ENCODE results near the gene ST6GAL2.

The ST6GAL2 gene

DNA sequence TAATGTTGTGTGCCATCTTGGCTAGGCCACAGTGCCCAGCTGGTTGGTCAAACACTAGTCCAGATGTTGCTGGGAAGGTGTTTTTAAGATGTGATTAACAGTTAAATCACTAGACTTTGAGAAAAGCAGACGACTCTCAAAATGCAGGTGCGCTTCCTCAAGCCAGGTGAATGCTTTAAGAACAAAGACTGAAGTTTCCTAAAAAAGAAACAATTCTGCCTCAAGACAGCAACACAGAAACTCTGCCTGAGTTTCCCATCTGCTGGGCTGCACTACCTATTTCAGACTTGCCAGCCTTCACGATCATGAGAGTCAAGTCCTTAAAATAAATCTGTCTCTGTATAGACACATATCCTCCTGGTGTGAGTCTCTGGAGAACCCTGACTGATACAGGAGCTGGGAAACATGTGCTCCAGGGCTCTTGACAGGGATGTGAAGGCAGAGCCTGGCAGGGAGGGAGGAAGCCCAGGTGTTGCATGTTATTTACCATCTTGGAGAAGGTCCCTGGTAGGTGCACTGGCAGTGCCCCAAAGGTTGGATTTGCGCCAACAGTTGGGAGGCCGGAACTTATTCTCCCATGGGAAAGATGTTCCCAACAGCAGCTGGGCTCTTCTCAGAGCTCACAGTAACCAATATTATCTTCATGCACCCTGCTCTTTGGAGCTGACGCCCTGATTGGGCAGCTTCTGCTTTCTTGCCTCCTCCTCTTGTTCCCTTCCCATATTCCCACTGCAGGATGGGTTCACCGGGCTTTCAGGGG lies 43.9 kb downstream of the ST6GAL2 start:
- no peak overlapping the region for H3K18ac ChIP-seq (ENCODE audit: low read length)
- no peak overlapping the region for H3K4ac ChIP-seq (ENCODE audit: low read depth, low read length)
- H3K23ac ChIP-seq (ENCODE audit: low read length): no peak overlapping the region
- no peak overlapping the region for H3K4me3 ChIP-seq (ENCODE audit: low read depth, low read length)
- no peaks in the 10 kb centered on the region for H3K79me2 ChIP-seq (ENCODE audit: control insufficient read depth, insufficient read depth, low read length, poor library complexity)
- no peak overlapping the region for H3K4me2 ChIP-seq (ENCODE audit: low read length)
- no peak overlapping the region for H3K14ac ChIP-seq (ENCODE audit: low read length)
- H3K4me1 ChIP-seq (ENCODE audit: control insufficient read depth in 1 of 2, insufficient read depth in 2 of 2, low read length in 2 of 2): no peaks in the 10 kb centered on the region
- no peak overlapping the region for H2AK5ac ChIP-seq (ENCODE audit: low read length)
- no peak overlapping the region for H2BK120ac ChIP-seq (ENCODE audit: insufficient read depth, low read length, poor library complexity)
- H4K91ac ChIP-seq (ENCODE audit: low read depth, low read length): no peak overlapping the region
- H3K27ac ChIP-seq (ENCODE audit: low read depth, low read length): no peak overlapping the region
- no peaks in the 10 kb centered on the region for H3K79me1 ChIP-seq (ENCODE audit: low read length)
- H3K9ac ChIP-seq (ENCODE audit: low read length): no peak overlapping the region
- DNase-seq: no peak
- no peak overlapping the region for H2AFZ ChIP-seq (ENCODE audit: insufficient read depth, low read length, poor library complexity)
- no peaks in the 10 kb centered on the region for H3K27me3 ChIP-seq (ENCODE audit: insufficient read depth, low read length)
- no peak overlapping the region for H2BK5ac ChIP-seq (ENCODE audit: low read depth, low read length, poor library complexity)
- no peak overlapping the region for H4K12ac ChIP-seq (ENCODE audit: low read depth, low read length)
- H2BK12ac ChIP-seq (ENCODE audit: low read length): no peak overlapping the region
- H3K9me3 ChIP-seq (ENCODE audit: insufficient read depth, low read depth, low read length): no peaks in the 10 kb centered on the region
- no peaks in the 10 kb centered on the region for H3K36me3 ChIP-seq (ENCODE audit: control insufficient read depth in 1 of 2, insufficient read depth in 2 of 2, low read length in 2 of 2)
- WGBS (ENCODE audit: extremely low coverage, insufficient coverage, insufficient read length): no CpG with 5 or more reads among the region's 7 CpGs
- no peak overlapping the region for H4K8ac ChIP-seq (ENCODE audit: low read depth, low read length)

DNA sequence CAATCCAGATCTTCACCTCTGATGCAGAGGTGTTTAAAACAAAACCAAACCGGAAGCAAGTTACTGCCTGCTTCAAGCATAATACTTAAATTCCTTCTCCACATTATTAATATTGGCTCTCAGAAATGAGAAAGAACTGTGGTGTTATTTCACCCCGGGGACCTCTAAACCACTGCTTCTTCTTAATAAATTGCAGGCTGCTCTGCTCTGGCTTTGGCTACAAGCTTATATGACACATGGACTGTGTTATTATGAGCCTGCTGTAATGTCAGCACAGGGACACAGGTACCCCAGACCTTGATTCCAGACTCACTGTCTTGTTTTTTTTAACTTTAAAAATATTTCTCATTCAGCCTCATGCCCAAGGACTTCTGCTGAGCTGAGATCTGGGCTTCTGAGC lies 45.1 kb downstream of the ST6GAL2 start:
- no peaks in the 10 kb centered on the region for H3K9me3 ChIP-seq (ENCODE audit: insufficient read depth, low read depth, low read length)
- H3K14ac ChIP-seq (ENCODE audit: low read length): no peak overlapping the region
- H3K27me3 ChIP-seq (ENCODE audit: insufficient read depth, low read length): no peaks in the 10 kb centered on the region
- H2BK12ac ChIP-seq (ENCODE audit: low read length): no peak overlapping the region
- H3K4ac ChIP-seq (ENCODE audit: low read depth, low read length): no peak overlapping the region
- H2AFZ ChIP-seq (ENCODE audit: insufficient read depth, low read length, poor library complexity): no peak overlapping the region
- H3K27ac ChIP-seq (ENCODE audit: low read depth, low read length): no peak overlapping the region
- DNase-seq: no peak
- no peaks in the 10 kb centered on the region for H3K79me2 ChIP-seq (ENCODE audit: control insufficient read depth, insufficient read depth, low read length, poor library complexity)
- H2BK120ac ChIP-seq (ENCODE audit: insufficient read depth, low read length, poor library complexity): no peak overlapping the region
- H3K4me2 ChIP-seq (ENCODE audit: low read length): no peak overlapping the region
- H3K23ac ChIP-seq (ENCODE audit: low read length): no peak overlapping the region
- no peak overlapping the region for H4K12ac ChIP-seq (ENCODE audit: low read depth, low read length)
- no CpG with 5 or more reads among the region's 2 CpGs for WGBS (ENCODE audit: extremely low coverage, insufficient coverage, insufficient read length)
- H2AK5ac ChIP-seq (ENCODE audit: low read length): no peak overlapping the region
- H3K79me1 ChIP-seq (ENCODE audit: low read length): no peaks in the 10 kb centered on the region
- H3K9ac ChIP-seq (ENCODE audit: low read length): no peak overlapping the region
- H4K91ac ChIP-seq (ENCODE audit: low read depth, low read length): no peak overlapping the region
- no peak overlapping the region for H2BK5ac ChIP-seq (ENCODE audit: low read depth, low read length, poor library complexity)
- H3K36me3 ChIP-seq (ENCODE audit: control insufficient read depth in 1 of 2, insufficient read depth in 2 of 2, low read length in 2 of 2): no peaks in the 10 kb centered on the region
- H3K4me1 ChIP-seq (ENCODE audit: control insufficient read depth in 1 of 2, insufficient read depth in 2 of 2, low read length in 2 of 2): no peaks in the 10 kb centered on the region
- H4K8ac ChIP-seq (ENCODE audit: low read depth, low read length): no peak overlapping the region
- H3K4me3 ChIP-seq (ENCODE audit: low read depth, low read length): no peak overlapping the region
- H3K18ac ChIP-seq (ENCODE audit: low read length): no peak overlapping the region

GRCh38 chr2:106839849-106840595 lies 45.9 kb downstream of the ST6GAL2 start:
- Histone ChIP-seq H4K12ac (ENCODE audit: low read depth, low read length) (no peak overlapping the region), H4K8ac (ENCODE audit: low read depth, low read length) (no peak overlapping the region), H3K4me3 (ENCODE audit: low read depth, low read length) (no peak overlapping the region), H2BK12ac (ENCODE audit: low read length) (no peak overlapping the region), H3K36me3 (ENCODE audit: control insufficient read depth in 1 of 2, insufficient read depth in 2 of 2, low read length in 2 of 2) (no peaks in the 10 kb centered on the region), H3K4me2 (ENCODE audit: low read length) (no peak overlapping the region), H3K9me3 (ENCODE audit: insufficient read depth, low read depth, low read length) (no peaks in the 10 kb centered on the region), H2BK120ac (ENCODE audit: insufficient read depth, low read length, poor library complexity) (no peak overlapping the region), H3K27me3 (ENCODE audit: insufficient read depth, low read length) (no peaks in the 10 kb centered on the region), H2AFZ (ENCODE audit: insufficient read depth, low read length, poor library complexity) (no peak overlapping the region), H4K91ac (ENCODE audit: low read depth, low read length) (no peak overlapping the region), H3K23ac (ENCODE audit: low read length) (no peak overlapping the region), H3K4me1 (ENCODE audit: control insufficient read depth in 1 of 2, insufficient read depth in 2 of 2, low read length in 2 of 2) (no peaks in the 10 kb centered on the region), H3K14ac (ENCODE audit: low read length) (no peak overlapping the region), H3K4ac (ENCODE audit: low read depth, low read length) (no peak overlapping the region), H3K18ac (ENCODE audit: low read length) (no peak overlapping the region), H2AK5ac (ENCODE audit: low read length) (no peak overlapping the region), H3K27ac (ENCODE audit: low read depth, low read length) (no peak overlapping the region), H3K9ac (ENCODE audit: low read length) (no peak overlapping the region), H3K79me1 (ENCODE audit: low read length) (no peaks in the 10 kb centered on the region), H3K79me2 (ENCODE audit: control insufficient read depth, insufficient read depth, low read length, poor library complexity) (no peaks in the 10 kb centered on the region), H2BK5ac (ENCODE audit: low read depth, low read length, poor library complexity) (no peak overlapping the region)
- no peak for DNase-seq
- no CpG with 5 or more reads among the region's 7 CpGs for WGBS (ENCODE audit: extremely low coverage, insufficient coverage, insufficient read length)

DNA sequence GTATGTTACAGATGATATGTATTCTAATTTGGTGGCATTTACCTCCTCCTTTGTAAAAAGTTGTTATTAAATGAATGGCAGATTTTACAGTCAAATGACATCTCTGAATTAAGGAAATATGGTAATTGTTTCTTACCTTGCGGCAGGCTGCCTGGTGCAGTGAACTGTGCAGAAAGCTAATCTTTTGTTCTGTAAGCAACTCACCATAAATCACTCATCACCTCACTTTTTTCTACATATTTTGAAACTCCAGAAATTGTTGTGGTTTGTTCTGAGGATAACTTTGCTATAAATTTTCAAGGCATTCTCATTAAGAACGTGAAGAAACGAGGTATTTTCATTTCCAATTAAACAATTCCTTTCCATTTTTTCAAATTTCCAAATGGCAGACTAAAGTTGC lies 52.7 kb downstream of the ST6GAL2 start:
- WGBS (ENCODE audit: extremely low coverage, insufficient coverage, insufficient read length): no CpG with 5 or more reads among the region's 3 CpGs
- H4K91ac ChIP-seq (ENCODE audit: low read depth, low read length): no peak overlapping the region

More for the DNA sequence above, 52.7 kb downstream of the ST6GAL2 start:
- Histone ChIP-seq H2BK12ac (ENCODE audit: low read length) (no peak overlapping the region), H2AK5ac (ENCODE audit: low read length) (no peak overlapping the region), H3K4me3 (ENCODE audit: low read depth, low read length) (no peak overlapping the region), H2BK5ac (ENCODE audit: low read depth, low read length, poor library complexity) (no peak overlapping the region), H4K12ac (ENCODE audit: low read depth, low read length) (no peak overlapping the region), H3K4me2 (ENCODE audit: low read length) (no peak overlapping the region), H3K9ac (ENCODE audit: low read length) (no peak overlapping the region), H3K18ac (ENCODE audit: low read length) (no peak overlapping the region), H3K23ac (ENCODE audit: low read length) (no peak overlapping the region), H3K27me3 (ENCODE audit: insufficient read depth, low read length) (no peaks in the 10 kb centered on the region), H3K4me1 (ENCODE audit: control insufficient read depth in 1 of 2, insufficient read depth in 2 of 2, low read length in 2 of 2) (no peaks in the 10 kb centered on the region), H3K79me2 (ENCODE audit: control insufficient read depth, insufficient read depth, low read length, poor library complexity) (no peaks in the 10 kb centered on the region), H3K14ac (ENCODE audit: low read length) (no peak overlapping the region), H2AFZ (ENCODE audit: insufficient read depth, low read length, poor library complexity) (no peak overlapping the region), H3K36me3 (ENCODE audit: control insufficient read depth in 1 of 2, insufficient read depth in 2 of 2, low read length in 2 of 2) (peaks cover 1 to 2% of the 10 kb centered on the region in 2 experiments), H3K79me1 (ENCODE audit: low read length) (no peaks in the 10 kb centered on the region), H2BK120ac (ENCODE audit: insufficient read depth, low read length, poor library complexity) (no peak overlapping the region), H4K8ac (ENCODE audit: low read depth, low read length) (no peak overlapping the region), H3K4ac (ENCODE audit: low read depth, low read length) (no peak overlapping the region), H3K9me3 (ENCODE audit: insufficient read depth, low read depth, low read length) (no peaks in the 10 kb centered on the region), H3K27ac (ENCODE audit: low read depth, low read length) (no peak overlapping the region)
- DNase-seq: no peak

Data from trophoblast cell (in vitro differentiated cells and primary cell).